Astrocyte (in vitro differentiated cells and primary cell): ENCODE measurements around the gene RPS6KL1.

ENCODE experiments used
- EZH2 ChIP-seq: IDR thresholded peaks from 2 replicates; pipeline ENCODE4 v1.6.1; 2012; ENCODE audit warnings: mild to moderate bottlenecking, low read length, inconsistent platforms; ENCODE audit not compliant: insufficient read depth
- TF ChIP-seq, protein P1 (sequence below): IDR thresholded peaks from 2 replicates; pipeline ENCODE4 v1.5.1; 2011; ENCODE audit warnings: low read depth, mild to moderate bottlenecking, inconsistent platforms, low read length, moderate library complexity; ENCODE audit not compliant: insufficient read depth

- TF ChIP-seq, protein P1, sequence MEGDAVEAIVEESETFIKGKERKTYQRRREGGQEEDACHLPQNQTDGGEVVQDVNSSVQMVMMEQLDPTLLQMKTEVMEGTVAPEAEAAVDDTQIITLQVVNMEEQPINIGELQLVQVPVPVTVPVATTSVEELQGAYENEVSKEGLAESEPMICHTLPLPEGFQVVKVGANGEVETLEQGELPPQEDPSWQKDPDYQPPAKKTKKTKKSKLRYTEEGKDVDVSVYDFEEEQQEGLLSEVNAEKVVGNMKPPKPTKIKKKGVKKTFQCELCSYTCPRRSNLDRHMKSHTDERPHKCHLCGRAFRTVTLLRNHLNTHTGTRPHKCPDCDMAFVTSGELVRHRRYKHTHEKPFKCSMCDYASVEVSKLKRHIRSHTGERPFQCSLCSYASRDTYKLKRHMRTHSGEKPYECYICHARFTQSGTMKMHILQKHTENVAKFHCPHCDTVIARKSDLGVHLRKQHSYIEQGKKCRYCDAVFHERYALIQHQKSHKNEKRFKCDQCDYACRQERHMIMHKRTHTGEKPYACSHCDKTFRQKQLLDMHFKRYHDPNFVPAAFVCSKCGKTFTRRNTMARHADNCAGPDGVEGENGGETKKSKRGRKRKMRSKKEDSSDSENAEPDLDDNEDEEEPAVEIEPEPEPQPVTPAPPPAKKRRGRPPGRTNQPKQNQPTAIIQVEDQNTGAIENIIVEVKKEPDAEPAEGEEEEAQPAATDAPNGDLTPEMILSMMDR, result no peak
- TF ChIP-seq EZH2, result no peak
Measured at GRCh38 chr14:74867673-74868072, 55.4 kb downstream of the RPS6KL1 start.
